Gastroesophageal sphincter (tissue), 4 donors: Measurements from ENCODE around the gene UXS1. TPM values are rescaled to one million over a fixed set of nuclear protein-coding genes. Genes with fewer than 3 reads are reported as not detected.

ENCODE experiments used
- ATAC-seq: fragments of 150-250 bp; one replicate; pipeline ENCODE4 v1.9.1; 2016; ENCODE audit warnings: mild to moderate bottlenecking, moderate library complexity
- H3K27ac ChIP-seq, 4 donors: fragments of 200-600 bp; sonication (generic) in 3 of 4; 1 replicate in 3 of 4; 2 replicates in 1 of 4; pipeline ENCODE4 v1.5.1; 2016 to 2019
- H3K27me3 ChIP-seq: fragments of 200-600 bp; sonication (generic); one replicate; pipeline ENCODE4 v1.5.1; 2019
- H3K36me3 ChIP-seq, 2 donors: fragments of 200-600 bp; sonication (generic); one replicate each; pipeline ENCODE4 v1.5.1; 2019; ENCODE audit warnings: control low read depth in 1 of 2
- H3K4me1 ChIP-seq, 3 donors: fragments of 200-600 bp; sonication (generic); 1 replicate in 2 of 3; 2 replicates in 1 of 3; pipeline ENCODE4 v1.5.1; 2016 to 2019; ENCODE audit warnings: control low read depth in 2 of 3
- H3K4me3 ChIP-seq, 2 donors: fragments of 200-600 bp; sonication (generic); one replicate each; pipeline ENCODE4 v1.5.1; 2019; ENCODE audit warnings: mild to moderate bottlenecking in 1 of 2, moderate library complexity in 1 of 2
- H3K9me3 ChIP-seq, 3 donors: fragments of 200-600 bp; sonication (generic); one replicate each; pipeline ENCODE4 v1.5.1; 2017 to 2019; ENCODE audit warnings: control low read depth in 2 of 3
- EP300 ChIP-seq: sonication (generic); formaldehyde crosslinking; IDR thresholded peaks from one replicate; pipeline ENCODE4 v1.6.1; 2017; ENCODE audit warnings: antibody characterized with exemption, mild to moderate bottlenecking
- POLR2A ChIP-seq, 2 donors: fragments of 450-650 bp; IDR thresholded peaks; one replicate each; pipeline ENCODE4 v1.6.1; 2017; ENCODE audit warnings: antibody characterized with exemption in 2 of 2, mild to moderate bottlenecking in 2 of 2, moderate library complexity in 1 of 2
- POLR2AphosphoS5 ChIP-seq: sonication (generic); formaldehyde crosslinking; IDR thresholded peaks from one replicate; pipeline ENCODE4 v1.6.1; 2017; ENCODE audit warnings: antibody characterized with exemption
- WGBS, 2 donors: methylation state at CpG; one replicate each; pipeline ENCODE4 v1.1.5; 2018; ENCODE audit warnings: low coverage in 1 of 2; 5-methylcytosine and 5-hydroxymethylcytosine counted together
- total RNA-seq, 4 donors: library from RNA; depleted of rRNA; stranded (reverse); fragments of >200 nt; gene quantifications; one replicate each; pipeline ENCODE4 v1.1.0, GENCODE V29; 2016
- TF ChIP-seq, protein P1 (sequence below), 4 experiments: fragments of 200-600 bp in 2 of 4; fragments of 450-650 bp in 2 of 4; sonication (generic) in 1 of 4; IDR thresholded peaks; one replicate each; pipeline ENCODE4 v1.5.1; 2017 to 2019; ENCODE audit warnings: antibody characterized with exemption in 4 of 4, mild to moderate bottlenecking in 2 of 4, moderate library complexity in 2 of 4

The UXS1 gene
- total RNA-seq, 4 donors from 2014 or later = 34.7 to 58.9 (median 52.1) TPM

DNA sequence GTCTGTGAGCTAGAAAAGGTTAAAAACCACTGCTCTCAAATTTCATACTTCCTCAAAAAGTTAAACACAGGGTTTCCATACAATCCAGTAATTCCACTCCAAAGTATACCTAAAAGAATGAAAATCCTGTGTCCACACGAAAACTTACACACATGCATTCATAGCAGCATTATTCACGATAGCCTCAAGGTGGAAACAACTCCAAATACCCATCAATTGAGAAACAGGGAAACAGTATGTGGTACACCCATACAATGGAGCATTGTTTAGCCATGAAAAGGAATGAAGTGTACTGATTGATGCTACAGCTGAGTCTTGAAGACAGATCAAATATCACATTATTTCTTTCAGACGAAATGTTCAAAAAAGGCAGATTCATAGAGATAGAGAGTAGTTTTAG is 36.7 kb downstream of the UXS1 start:
- no peak for ATAC-seq

DNA sequence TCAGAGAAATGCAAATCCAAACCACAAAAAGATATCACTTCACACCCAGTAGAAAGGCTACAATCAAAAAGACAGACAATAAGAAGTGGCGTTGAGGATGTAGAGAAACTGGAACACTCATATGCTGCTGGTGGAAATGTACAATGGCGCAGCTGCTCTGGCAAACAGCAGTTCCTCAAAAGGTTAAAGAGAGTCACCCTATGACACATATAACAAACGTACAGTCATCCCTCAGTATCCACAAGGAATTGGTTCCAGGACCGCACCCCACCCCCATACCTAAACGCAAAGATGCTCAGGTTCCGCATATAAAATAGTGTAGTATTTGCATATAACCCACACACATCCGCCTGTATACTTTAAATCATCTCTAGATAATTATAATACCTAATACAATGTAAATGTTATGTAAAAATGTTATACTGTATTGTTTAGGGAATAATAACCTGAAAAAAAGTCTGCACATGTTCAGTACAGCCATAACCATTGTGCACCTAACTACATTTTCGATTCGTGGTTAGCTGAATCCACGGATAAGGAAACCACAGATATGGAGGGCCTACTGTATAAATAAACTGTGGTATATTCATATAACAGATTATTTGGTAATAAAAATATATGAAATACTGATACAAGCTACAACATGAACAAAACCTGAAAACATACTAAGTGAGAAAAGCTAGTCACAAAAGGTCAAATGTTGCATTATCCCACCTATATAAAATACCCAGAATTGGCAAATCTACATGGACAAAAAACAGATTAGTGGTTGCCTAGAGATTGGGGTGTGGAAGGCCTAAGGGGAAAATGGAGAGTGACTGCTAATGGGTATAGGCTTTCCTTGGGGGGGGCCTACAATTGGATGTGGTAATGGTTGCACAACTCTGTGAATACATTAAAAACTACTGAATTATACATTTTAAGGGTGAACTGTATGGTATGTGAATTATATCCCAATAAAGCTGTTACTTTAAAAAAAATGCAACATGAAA is 37.5 kb downstream of the UXS1 start:
- peaks cover 0 to 58% of the 10 kb centered on the region in 2 donors for H3K36me3 ChIP-seq
- no peaks in the 10 kb centered on the region for H3K27me3 ChIP-seq

More for the DNA sequence above, 36.7 kb downstream of the UXS1 start:
- peaks cover 0 to 58% of the 10 kb centered on the region in 2 donors for H3K36me3 ChIP-seq
- H3K27ac ChIP-seq = no peak overlapping the region
- H3K9me3 ChIP-seq = peaks cover 0 to 16% (median 0%) of the 10 kb centered on the region in 3 donors
- 67 to 75% methylated on average over 1 to 3 of the region's 3 CpGs for WGBS, 2 donors
- H3K4me1 ChIP-seq = peaks cover 0 to 12% (median 0%) of the 10 kb centered on the region in 3 donors
- no peak overlapping the region for H3K4me3 ChIP-seq
- TF ChIP-seq, protein P1, sequence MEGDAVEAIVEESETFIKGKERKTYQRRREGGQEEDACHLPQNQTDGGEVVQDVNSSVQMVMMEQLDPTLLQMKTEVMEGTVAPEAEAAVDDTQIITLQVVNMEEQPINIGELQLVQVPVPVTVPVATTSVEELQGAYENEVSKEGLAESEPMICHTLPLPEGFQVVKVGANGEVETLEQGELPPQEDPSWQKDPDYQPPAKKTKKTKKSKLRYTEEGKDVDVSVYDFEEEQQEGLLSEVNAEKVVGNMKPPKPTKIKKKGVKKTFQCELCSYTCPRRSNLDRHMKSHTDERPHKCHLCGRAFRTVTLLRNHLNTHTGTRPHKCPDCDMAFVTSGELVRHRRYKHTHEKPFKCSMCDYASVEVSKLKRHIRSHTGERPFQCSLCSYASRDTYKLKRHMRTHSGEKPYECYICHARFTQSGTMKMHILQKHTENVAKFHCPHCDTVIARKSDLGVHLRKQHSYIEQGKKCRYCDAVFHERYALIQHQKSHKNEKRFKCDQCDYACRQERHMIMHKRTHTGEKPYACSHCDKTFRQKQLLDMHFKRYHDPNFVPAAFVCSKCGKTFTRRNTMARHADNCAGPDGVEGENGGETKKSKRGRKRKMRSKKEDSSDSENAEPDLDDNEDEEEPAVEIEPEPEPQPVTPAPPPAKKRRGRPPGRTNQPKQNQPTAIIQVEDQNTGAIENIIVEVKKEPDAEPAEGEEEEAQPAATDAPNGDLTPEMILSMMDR (IDR thresholded peaks at IDR 0.05) = no peak
- TF ChIP-seq EP300 = no peak
- TF ChIP-seq POLR2AphosphoS5 = no peak
- H3K27me3 ChIP-seq = no peaks in the 10 kb centered on the region

DNA sequence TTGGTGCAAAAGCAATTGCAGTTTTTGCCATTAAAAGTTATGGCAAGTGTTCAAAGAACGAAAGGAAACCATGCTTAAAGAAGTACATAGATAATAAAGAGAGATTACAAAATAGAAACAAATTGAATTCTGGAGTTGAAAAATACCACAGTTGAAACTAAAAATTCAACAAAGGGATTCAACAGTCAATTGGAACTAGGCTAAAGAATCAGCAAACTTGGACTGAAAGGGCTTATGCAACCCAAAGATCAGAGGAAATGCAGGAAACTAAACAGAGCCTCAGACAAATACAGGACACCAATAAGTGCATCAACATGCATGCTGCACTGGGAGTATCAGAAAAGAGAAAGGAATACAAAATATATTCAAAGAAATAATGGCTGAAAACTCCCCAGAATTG is 40.3 kb downstream of the UXS1 start:
- Histone ChIP-seq H3K27me3 (no peaks in the 10 kb centered on the region), H3K27ac (no peak overlapping the region), H3K4me1 (no peaks in the 10 kb centered on the region), H3K9me3 (peaks cover 0 to 16% (median 0%) of the 10 kb centered on the region in 3 donors), H3K4me3 (no peak overlapping the region), H3K36me3 (peaks cover 0 to 42% of the 10 kb centered on the region in 2 donors)
- WGBS, 2 donors = 92 to 100% methylated on average over 1 of the region's 1 CpG
- ATAC-seq = no peak
- TF ChIP-seq POLR2AphosphoS5 = no peak

More for the DNA sequence above, 37.5 kb downstream of the UXS1 start:
- Histone ChIP-seq H3K4me3 (no peak overlapping the region), H3K27ac (no peak overlapping the region), H3K9me3 (peaks cover 0 to 16% (median 0%) of the 10 kb centered on the region in 3 donors), H3K4me1 (peaks cover 0 to 11% (median 0%) of the 10 kb centered on the region in 3 donors)
- TF ChIP-seq EP300 (no peak), POLR2AphosphoS5 (no peak), POLR2A (IDR thresholded peaks at IDR 0.05) (no peak)
- TF ChIP-seq, protein P1 (IDR thresholded peaks at IDR 0.05) = no peak
- 92 to 95% methylated on average over 10 of the region's 10 CpGs for WGBS, 2 donors
- no peak for ATAC-seq

DNA sequence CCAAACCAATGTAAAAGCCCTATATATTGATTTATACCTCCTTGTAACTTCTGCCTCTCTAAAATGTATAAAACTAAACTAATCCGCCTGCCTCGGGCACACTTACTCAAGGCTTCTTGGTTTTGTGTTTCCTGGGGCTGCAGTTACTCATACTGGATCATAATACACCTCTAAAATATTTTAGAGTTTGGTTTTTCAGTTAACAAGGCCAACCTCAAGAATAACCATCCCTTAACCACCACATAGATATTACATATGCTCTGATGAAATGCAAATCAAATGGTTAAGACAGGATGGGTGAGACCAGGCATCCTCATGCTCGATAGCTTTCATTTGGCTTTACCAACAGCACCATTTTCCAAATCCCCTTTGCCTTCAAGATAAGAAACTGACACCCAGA is 46.4 kb downstream of the UXS1 start:
- no peaks in the 10 kb centered on the region for H3K9me3 ChIP-seq
- no peak for ATAC-seq
- H3K36me3 ChIP-seq = no peaks in the 10 kb centered on the region
- peaks cover 0 to 24% (median 5%) of the 10 kb centered on the region in 3 donors for H3K4me1 ChIP-seq
- no peak overlapping the region for H3K4me3 ChIP-seq
- TF ChIP-seq, protein P1 (IDR thresholded peaks at IDR 0.05) = no peak
- no peak for TF ChIP-seq POLR2AphosphoS5
- no peak for TF ChIP-seq POLR2A (IDR thresholded peaks at IDR 0.05)
- TF ChIP-seq EP300 = no peak
- H3K27me3 ChIP-seq = no peaks in the 10 kb centered on the region
- H3K27ac ChIP-seq = no peak overlapping the region
- 89 to 93% methylated on average over 3 of the region's 3 CpGs for WGBS, 2 donors

DNA sequence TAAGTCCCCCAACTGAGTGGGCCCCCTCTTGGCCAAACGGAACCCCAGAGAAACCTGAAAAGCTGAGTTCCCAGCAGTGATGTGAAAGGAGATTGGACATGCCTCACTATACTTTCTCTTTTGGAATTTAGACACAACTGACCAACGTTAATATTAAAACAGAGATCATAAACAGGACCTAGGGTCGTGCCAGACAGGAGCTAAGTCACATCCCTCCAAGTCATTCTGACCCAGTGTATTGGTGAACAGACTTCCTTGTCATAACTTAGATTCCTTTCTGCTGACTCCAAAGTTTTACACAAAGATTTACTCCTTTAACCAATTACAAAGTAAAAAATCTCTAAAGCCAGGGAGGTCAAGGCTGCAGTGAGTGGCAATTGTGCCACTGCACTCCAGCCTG is 46.9 kb downstream of the UXS1 start:
- Histone ChIP-seq H3K27ac (peak overlapping the region in 1 of 4 donors; percentile 14), H3K9me3 (no peaks in the 10 kb centered on the region), H3K4me1 (peaks cover 0 to 29% (median 5%) of the 10 kb centered on the region in 3 donors), H3K27me3 (no peaks in the 10 kb centered on the region), H3K4me3 (no peak overlapping the region), H3K36me3 (no peaks in the 10 kb centered on the region)
- WGBS, 2 donors = 31 to 40% methylated on average over 3 of the region's 3 CpGs
- TF ChIP-seq EP300 (no peak), POLR2A (IDR thresholded peaks at IDR 0.05) (no peak), POLR2AphosphoS5 (no peak)
- TF ChIP-seq, protein P1 (IDR thresholded peaks at IDR 0.05) = no peak
- ATAC-seq = no peak
